Spleen (tissue), 11 donors: Measurements from ENCODE around the gene NADK. TPM values are rescaled to one million over a fixed set of nuclear protein-coding genes. Genes with fewer than 3 reads are reported as not detected.
"Not testable (repeated sequence)": the region's sequence is repeated elsewhere in the genome, so short reads cannot be mapped to it uniquely, and the experiment has no call there.

Experiments used
- DNase-seq: peaks from one replicate; pipeline ENCODE4 v3.0.0-alpha.2; 2020
- H3K27ac ChIP-seq, 8 donors: fragments of 200-600 bp; sonication (generic) in 7 of 8; 1 replicate in 4 of 8; 2 replicates in 4 of 8; pipeline versions ENCODE4 v1.5.0 to v1.8.0; 2016 to 2021; ENCODE audit warnings: inconsistent platforms in 4 of 8, mild to moderate bottlenecking in 4 of 8, moderate library complexity in 1 of 8
- H3K27me3 ChIP-seq, 7 donors: fragments of 200-600 bp; sonication (generic) in 6 of 7; replicated peaks in 1 of 7; 1 replicate in 4 of 7; 2 replicates in 3 of 7; pipeline versions ENCODE4 v1.5.0 to v1.8.0; 2016 to 2021; ENCODE audit warnings: inconsistent platforms in 3 of 7, mild to moderate bottlenecking in 1 of 7
- H3K36me3 ChIP-seq, 6 donors: fragments of 200-600 bp; sonication (generic) in 5 of 6; 1 replicate in 4 of 6; 2 replicates in 2 of 6; pipeline versions ENCODE4 v1.5.0 to v1.8.0; 2016 to 2021; ENCODE audit warnings: inconsistent platforms in 2 of 6
- H3K4me1 ChIP-seq, 6 donors: fragments of 200-600 bp; sonication (generic) in 5 of 6; 1 replicate in 3 of 6; 2 replicates in 3 of 6; pipeline versions ENCODE4 v1.5.0 to v1.8.0; 2016 to 2021; ENCODE audit warnings: inconsistent platforms in 3 of 6
- H3K4me3 ChIP-seq, 8 donors: fragments of 200-600 bp; sonication (generic) in 7 of 8; 1 replicate in 4 of 8; 2 replicates in 4 of 8; pipeline versions ENCODE4 v1.5.0 to v1.8.0; 2016 to 2021; ENCODE audit warnings: inconsistent platforms in 4 of 8, mild to moderate bottlenecking in 4 of 8, moderate library complexity in 2 of 8
- H3K9me3 ChIP-seq, 8 donors: fragments of 200-600 bp; sonication (generic) in 7 of 8; 1 replicate in 4 of 8; 2 replicates in 4 of 8; pipeline versions ENCODE4 v1.5.0 to v1.8.0; 2016 to 2021; ENCODE audit warnings: inconsistent platforms in 4 of 8
- CTCF ChIP-seq, 11 experiments: fragments of 200-600 bp in 7 of 11; fragments of 450-650 bp in 4 of 11; sonication (generic) in 4 of 11; IDR thresholded peaks in 8 of 11; conservative IDR thresholded peaks in 3 of 11; 1 replicate in 7 of 11; 2 replicates in 4 of 11; pipeline versions ENCODE4 v1.4.0 to v1.8.0; 2016 to 2021; ENCODE audit warnings: antibody characterized with exemption in 11 of 11, inconsistent platforms in 4 of 11, mild to moderate bottlenecking in 1 of 11
- POLR2A ChIP-seq, 3 donors: fragments of 450-650 bp; IDR thresholded peaks; one replicate each; pipeline ENCODE4 v1.5.1; 2017; ENCODE audit warnings: antibody characterized with exemption in 3 of 3, mild to moderate bottlenecking in 1 of 3
- POLR2AphosphoS5 ChIP-seq, 3 donors: sonication (generic); formaldehyde crosslinking; IDR thresholded peaks; one replicate each; pipeline ENCODE4 v1.5.1; 2017; ENCODE audit warnings: antibody characterized with exemption in 3 of 3
- WGBS, 5 donors: extraction: QIAGEN DNeasy Blood & Tissue Kit in 3 of 5; methylation state at CpG; one replicate each; pipeline versions ENCODE4 v1.1.5 to v1.1.7; 2013 to 2018; 5-methylcytosine and 5-hydroxymethylcytosine counted together
- intact Hi-C: fragments of 100-400 bp; cut with DNase I; formaldehyde crosslinking; loops from one replicate; pipeline ENCODE4 v1.15.0; 2023; ENCODE audit warnings: low total_unique reads
- polyA plus RNA-seq, 3 donors: library from polyadenylated mRNA; stranded (reverse); fragments of 200-250 nt; gene quantifications; one replicate each; pipeline ENCODE4 v1.2.1, GENCODE V29; 2013
- total RNA-seq, 7 donors: library from RNA; depleted of rRNA in 3 of 7; stranded (reverse); fragments of >200 nt in 3 of 7; fragmentation: NEBNext Ultra II Directional in 4 of 7; extraction: Animal tissue kit (Norgen Biotek cat#: 25700) in 4 of 7; gene quantifications; one replicate each; pipeline versions ENCODE4 v1.1.0 to v1.2.1, GENCODE V29; 2016 to 2021
- donor health status: healthy with polysubstance abuse.
- donor health status: DM: no; HTN: no; CAD: no; lungs with moderate emphysema.
- donor health status: DM: no; HTN: no; CAD: no.
- donor health status: Bipolar disorder and iron deficiency.
- donor health status: healthy.
- donor health status: DM: no; HTN: no; CAD: no.
- donor health status: DM: yes; HTN: yes; CAD: no.

NADK gene
- total and polyA plus RNA-seq, 10 donors = 62.6 to 271 (median 179) TPM

GRCh38 chr1:1703796-1704195 lies 74.5 kb downstream of the NADK start:
- intact Hi-C loops = no loop called here
- Histone ChIP-seq H3K27me3 (no peaks in the 10 kb centered on the region), H3K36me3 (peaks cover 0 to 49% (median 24%) of the 10 kb centered on the region in 6 donors), H3K9me3 (no peaks in the 10 kb centered on the region), H3K4me3 (no peak overlapping the region), H3K4me1 (no peaks in the 10 kb centered on the region), H3K27ac (no peak overlapping the region)
- DNase-seq = no peak
- 94 to 99% (median 96%) methylated on average over 13 to 22 of the region's 22 CpGs for WGBS, 5 donors
- TF ChIP-seq POLR2A (IDR thresholded peaks at IDR 0.05) (no peak), POLR2AphosphoS5 (IDR thresholded peaks at IDR 0.05) (no peak), CTCF (IDR thresholded peaks at IDR 0.05 in 8 of 11, conservative IDR thresholded peaks at IDR 0.05 in 3 of 11) (no peak)

GRCh38 chr1:1702506-1702905 lies 75.8 kb downstream of the NADK start:
- H3K36me3 ChIP-seq = peaks cover 0 to 38% (median 21%) of the 10 kb centered on the region in 6 donors
- H3K4me1 ChIP-seq, H3K9me3 ChIP-seq, intact Hi-C loops, DNase-seq, H3K4me3 ChIP-seq, H3K27me3 ChIP-seq, H3K27ac ChIP-seq: not testable (repeated sequence)
- 73 to 95% (median 83%) methylated on average over 3 to 14 of the region's 18 CpGs for WGBS, 5 donors

Other genes starting within 250 kb of the NADK start
- gene TMEM240, start 237.8 kb downstream of the NADK start, total RNA-seq = 1 to 10 TPM in 6 of 7 donors, not detected in 1; 2.3 to 5.3 (median 2.7) TPM
- gene TMEM240, start 237.8 kb downstream of the NADK start, polyA plus RNA-seq = 1 to 10 TPM in 2 of 3 donors, under 1 TPM in 1; 0.39 to 2.2 (median 1.5) TPM
- 100 to 1,000 TPM in 5 of 7 donors, 10 to 100 TPM in 2; 86.7 to 168 (median 111) TPM for gene SSU72, start 203.6 kb downstream of the NADK start, total RNA-seq
- gene SSU72, start 203.6 kb downstream of the NADK start, polyA plus RNA-seq = 100 to 1,000 TPM in 1 of 3 donors, 10 to 100 TPM in 2; 89.2 to 121 (median 90.4) TPM
- gene FNDC10, start 178.3 kb downstream of the NADK start, total RNA-seq = 1 to 10 TPM; 2.2 to 8.8 (median 5.6) TPM
- 1 to 10 TPM; 2.2 to 4.4 (median 3.4) TPM for gene FNDC10, start 178.3 kb downstream of the NADK start, polyA plus RNA-seq
- gene MIB2, start 163.0 kb downstream of the NADK start, total RNA-seq = 10 to 100 TPM; 46.2 to 76.5 (median 72.0) TPM
- gene MIB2, start 163.0 kb downstream of the NADK start, polyA plus RNA-seq = 100 to 1,000 TPM in 1 of 3 donors, 10 to 100 TPM in 2; 49.6 to 165 (median 74.1) TPM
- 1 to 10 TPM; 1.4 to 7.3 (median 5.8) TPM for gene MMP23B, start 146.3 kb downstream of the NADK start, total RNA-seq
- 1 to 10 TPM; 4.2 to 9.3 (median 6.3) TPM for gene MMP23B, start 146.3 kb downstream of the NADK start, polyA plus RNA-seq
- gene CDK11B, start 119.5 kb downstream of the NADK start, total RNA-seq = 10 to 100 TPM; 19.4 to 34.1 (median 27.9) TPM
- gene CDK11B, start 119.5 kb downstream of the NADK start, polyA plus RNA-seq = 10 to 100 TPM; 20.0 to 38.2 (median 31.2) TPM
- 100 to 1,000 TPM in 1 of 7 donors, 10 to 100 TPM in 6; 48.3 to 105 (median 63.1) TPM for gene SLC35E2B, start 85.7 kb downstream of the NADK start, total RNA-seq
- gene SLC35E2B, start 85.7 kb downstream of the NADK start, polyA plus RNA-seq = 10 to 100 TPM; 18.3 to 26.7 (median 21.9) TPM
- 100 to 1,000 TPM in 1 of 7 donors, 10 to 100 TPM in 6; 54.2 to 101 (median 77.1) TPM for gene CDK11A, start 54.1 kb downstream of the NADK start, total RNA-seq
- gene CDK11A, start 54.1 kb downstream of the NADK start, polyA plus RNA-seq = 100 to 1,000 TPM in 1 of 3 donors, 10 to 100 TPM in 2; 29.3 to 123 (median 70.1) TPM
- gene GNB1, start 112.6 kb upstream of the NADK start, total RNA-seq = 100 to 1,000 TPM; 186 to 304 (median 273) TPM
- 100 to 1,000 TPM in 1 of 3 donors, 10 to 100 TPM in 2; 76.0 to 132 (median 95.5) TPM for gene GNB1, start 112.6 kb upstream of the NADK start, polyA plus RNA-seq
- 1 to 10 TPM in 1 of 7 donors, under 1 TPM in 4, not detected in 2; 0.34 to 3.0 (median 0.66) TPM for gene CALML6, start 136.8 kb upstream of the NADK start, total RNA-seq
- 1 to 10 TPM in 1 of 3 donors, under 1 TPM in 2; 0.58 to 1.8 (median 0.85) TPM for gene CALML6, start 136.8 kb upstream of the NADK start, polyA plus RNA-seq
- gene TMEM52, start 140.8 kb upstream of the NADK start, total RNA-seq = 1 to 10 TPM in 6 of 7 donors, not detected in 1; 1.1 to 4.7 (median 1.8) TPM
- gene TMEM52, start 140.8 kb upstream of the NADK start, polyA plus RNA-seq = 1 to 10 TPM in 1 of 3 donors, under 1 TPM in 2; 0.35 to 1.9 (median 0.64) TPM
- gene CFAP74, start 225.3 kb upstream of the NADK start, total RNA-seq = under 1 TPM in 3 of 7 donors, not detected in 4; 0.10 to 0.32 (median 0.27) TPM
- under 1 TPM; 0.03 to 0.18 (median 0.09) TPM for gene CFAP74, start 225.3 kb upstream of the NADK start, polyA plus RNA-seq
- gene GABRD, start 240.9 kb upstream of the NADK start, total RNA-seq = 1 to 10 TPM in 2 of 7 donors, under 1 TPM in 3, not detected in 2; 0.40 to 1.2 (median 0.94) TPM
- 1 to 10 TPM in 1 of 3 donors, under 1 TPM in 1, not detected in 1; 0.35 to 1.1 TPM for gene GABRD, start 240.9 kb upstream of the NADK start, polyA plus RNA-seq